ENCODE results near the gene ZNF302. TPM values are rescaled to one million over a fixed set of nuclear protein-coding genes. Genes with fewer than 3 reads are reported as not detected.

Gene ZNF302
- total RNA-seq, 1 donor from 2014 or later = 42.0 TPM

DNA sequence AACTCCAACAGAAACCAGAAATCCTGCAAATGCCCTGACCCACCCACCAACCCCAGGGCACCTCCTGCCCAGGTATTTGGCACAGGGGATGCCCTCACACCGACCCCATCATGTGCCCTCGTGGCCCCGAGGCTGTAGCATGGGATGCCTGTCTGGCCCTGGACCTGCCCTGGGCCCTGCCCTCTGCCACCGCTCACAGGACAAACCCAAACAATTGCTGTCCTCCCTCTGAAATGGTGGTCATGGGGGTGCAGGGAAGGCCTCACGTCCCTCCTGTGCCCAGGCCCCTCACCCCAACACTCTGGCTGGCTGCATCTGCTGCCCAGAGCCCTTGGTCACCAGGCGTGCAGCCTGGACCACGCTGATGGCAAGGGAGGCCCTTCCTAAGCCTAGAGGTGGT lies 54.5 kb downstream of the ZNF302 start:
- TF ChIP-seq, protein P1, sequence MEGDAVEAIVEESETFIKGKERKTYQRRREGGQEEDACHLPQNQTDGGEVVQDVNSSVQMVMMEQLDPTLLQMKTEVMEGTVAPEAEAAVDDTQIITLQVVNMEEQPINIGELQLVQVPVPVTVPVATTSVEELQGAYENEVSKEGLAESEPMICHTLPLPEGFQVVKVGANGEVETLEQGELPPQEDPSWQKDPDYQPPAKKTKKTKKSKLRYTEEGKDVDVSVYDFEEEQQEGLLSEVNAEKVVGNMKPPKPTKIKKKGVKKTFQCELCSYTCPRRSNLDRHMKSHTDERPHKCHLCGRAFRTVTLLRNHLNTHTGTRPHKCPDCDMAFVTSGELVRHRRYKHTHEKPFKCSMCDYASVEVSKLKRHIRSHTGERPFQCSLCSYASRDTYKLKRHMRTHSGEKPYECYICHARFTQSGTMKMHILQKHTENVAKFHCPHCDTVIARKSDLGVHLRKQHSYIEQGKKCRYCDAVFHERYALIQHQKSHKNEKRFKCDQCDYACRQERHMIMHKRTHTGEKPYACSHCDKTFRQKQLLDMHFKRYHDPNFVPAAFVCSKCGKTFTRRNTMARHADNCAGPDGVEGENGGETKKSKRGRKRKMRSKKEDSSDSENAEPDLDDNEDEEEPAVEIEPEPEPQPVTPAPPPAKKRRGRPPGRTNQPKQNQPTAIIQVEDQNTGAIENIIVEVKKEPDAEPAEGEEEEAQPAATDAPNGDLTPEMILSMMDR (IDR thresholded peaks at IDR 0.05) = no peak
- Histone ChIP-seq H3K36me3 (peaks cover 7 to 16% of the 10 kb centered on the region in 2 donors), H3K4me3 (no peak overlapping the region), H3K27me3 (no peaks in the 10 kb centered on the region), H3K9me3 (peaks cover 4 to 8% of the 10 kb centered on the region in 2 donors), H3K4me1 (peaks cover 9 to 22% of the 10 kb centered on the region in 2 donors), H3K27ac (no peak overlapping the region)
- DNase-seq (ENCODE audit: low spot score in 2 of 2) = no peak
- intact Hi-C loops (cut with DNase I) = no loop called here

DNA sequence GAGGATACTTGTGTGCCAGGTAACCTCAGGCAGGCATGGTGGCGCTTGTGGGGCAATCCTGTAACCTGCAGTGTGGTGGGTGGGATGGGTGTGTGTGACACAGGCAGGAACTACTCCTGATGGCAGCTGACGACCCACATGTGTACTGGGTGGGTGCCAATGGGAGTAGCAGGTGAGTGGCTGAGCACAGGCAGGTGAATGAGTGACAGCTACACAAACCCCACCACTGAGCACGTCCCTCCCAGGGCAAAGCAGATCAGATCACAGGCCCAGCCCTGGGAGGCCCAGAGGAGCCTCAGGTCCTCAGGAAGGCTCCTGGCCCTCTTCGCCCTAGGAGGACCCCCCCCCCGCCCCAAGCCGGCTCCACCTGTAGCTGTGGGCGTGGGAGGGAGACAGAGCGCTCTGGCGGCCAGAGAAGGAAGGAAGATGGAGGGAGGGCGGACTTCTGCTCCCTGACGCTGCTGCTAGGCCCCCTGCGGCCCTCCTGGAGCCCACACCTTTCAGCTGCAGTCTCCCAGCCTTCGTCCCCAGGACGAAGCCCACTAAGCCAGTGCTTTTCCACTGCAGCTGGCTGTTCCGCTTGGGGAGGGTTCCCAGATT lies 55.2 kb downstream of the ZNF302 start:
- peak in 1 of 2 donors; percentile 64 for DNase-seq (ENCODE audit: low spot score in 2 of 2)
- Histone ChIP-seq H3K27ac (peak overlapping the region; percentile 97 to 98), H3K27me3 (no peaks in the 10 kb centered on the region), H3K4me1 (peaks cover 9 to 22% of the 10 kb centered on the region in 2 donors), H3K4me3 (peak overlapping the region; percentile 62 to 94), H3K9me3 (peaks cover 11 to 14% of the 10 kb centered on the region in 2 donors), H3K36me3 (peaks cover 10 to 23% of the 10 kb centered on the region in 2 donors)
- intact Hi-C loops (cut with DNase I) = loop anchor here (1.0 kb wide), 1 partner anchor 41 kb away; the partner anchor contains the start of gene ZNF599
- TF ChIP-seq, protein P1 (IDR thresholded peaks at IDR 0.05) = no peak

DNA sequence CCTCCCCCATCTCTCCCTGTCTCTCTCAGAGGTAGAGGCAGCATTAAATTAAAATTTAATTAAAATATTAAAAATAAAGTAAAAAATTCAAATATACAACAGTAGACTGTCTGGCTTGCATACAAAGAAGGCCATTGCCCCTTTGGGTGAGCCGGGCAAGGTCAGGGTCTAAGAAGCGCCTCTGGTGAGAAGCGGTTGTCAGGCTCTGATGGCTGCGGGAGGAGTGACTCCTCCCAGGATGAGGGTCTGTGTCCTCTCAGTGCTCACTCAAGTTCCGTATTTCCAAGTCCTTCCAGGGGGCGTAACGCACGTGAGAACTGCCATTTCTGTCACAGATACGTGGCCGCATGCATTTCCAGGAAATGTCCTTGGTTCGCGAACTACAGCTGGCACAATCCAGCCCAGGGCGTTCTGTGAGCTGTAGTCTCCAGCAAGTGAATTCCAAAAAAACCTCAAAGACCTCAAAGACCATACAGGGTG lies 55.8 kb downstream of the ZNF302 start:
- Histone ChIP-seq H3K4me3 (peak overlapping the region; percentile 62 to 94), H3K27me3 (no peaks in the 10 kb centered on the region), H3K4me1 (peaks cover 9 to 22% of the 10 kb centered on the region in 2 donors), H3K27ac (peak overlapping the region; percentile 97 to 98), H3K36me3 (peaks cover 16 to 29% of the 10 kb centered on the region in 2 donors), H3K9me3 (peaks cover 12 to 20% of the 10 kb centered on the region in 2 donors)
- peak; percentile 15 to 88 for DNase-seq (ENCODE audit: low spot score in 2 of 2)
- intact Hi-C loops (cut with DNase I) = loop anchor here (1.0 kb wide), 1 partner anchor 40 kb away; the partner anchor contains the start of gene ZNF599
- TF ChIP-seq, protein P1 (IDR thresholded peaks at IDR 0.05) = no peak

DNA sequence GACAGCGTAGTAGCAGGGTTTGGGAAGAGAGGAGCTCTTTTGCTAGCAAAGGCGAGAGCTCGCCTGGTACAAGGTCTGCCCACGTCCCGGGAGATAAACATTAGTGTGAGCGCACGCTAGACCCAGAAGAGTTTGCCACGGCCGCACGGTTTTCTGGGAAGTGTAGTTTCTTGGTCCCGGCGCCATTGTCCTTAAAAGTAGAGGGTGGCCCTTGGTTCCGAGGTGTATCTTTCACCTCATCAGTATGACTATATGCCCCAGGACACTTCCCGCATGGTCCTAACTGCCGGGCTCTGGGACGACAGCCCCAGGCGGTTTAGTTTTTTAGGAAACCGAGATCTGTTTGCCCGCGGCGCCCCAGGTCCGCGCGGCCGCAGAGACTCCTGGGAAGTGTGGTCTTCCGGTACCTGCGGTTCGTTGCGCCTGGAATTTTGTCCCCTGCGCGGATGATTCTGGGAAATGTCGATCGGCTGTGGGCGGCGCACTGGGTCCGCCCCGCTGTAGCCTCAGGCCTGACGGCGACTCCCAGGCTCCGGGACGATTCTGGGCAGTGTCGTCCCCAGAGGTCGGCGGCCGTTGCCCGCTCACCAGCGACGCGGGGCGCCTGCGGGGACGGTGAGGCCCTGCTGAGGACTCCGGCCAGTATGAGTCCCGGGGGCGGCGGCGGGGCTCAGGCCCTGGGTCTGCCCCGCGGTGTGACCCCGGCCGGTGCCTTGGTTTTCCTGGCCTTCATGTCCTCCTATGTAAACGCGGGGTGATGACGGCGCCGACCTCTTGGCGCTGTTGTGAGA lies 56.5 kb downstream of the ZNF302 start, which contains the start of gene ZNF181:
TSS of gene ZNF181 (plus strand) at position 498 of the 791 bp plus-strand sequence. CDS start 795 bp downstream, outside the sequence.
- H3K27me3 ChIP-seq = no peaks in the 10 kb centered on the region
- peak within 1 kb of the TSS; percentile 97 to 98 for H3K27ac ChIP-seq
- peaks cover 9 to 22% of the 10 kb centered on the region in 2 donors for H3K4me1 ChIP-seq
- H3K9me3 ChIP-seq = peaks cover 18 to 25% of the 10 kb centered on the region in 2 donors
- peaks cover 22 to 36% of the 10 kb centered on the region in 2 donors for H3K36me3 ChIP-seq
- intact Hi-C loops (cut with DNase I) = loop anchor here (1.0 kb wide), 2 partner anchors 39 to 57 kb away; partner anchors contain the start of genes SCGB2B2, ZNF302 and ZNF599
- H3K4me3 ChIP-seq = peak within 1 kb of the TSS; percentile 62 to 94
- DNase-seq (ENCODE audit: low spot score in 2 of 2) = peak; percentile 42 to 94
- TF ChIP-seq, protein P1 (IDR thresholded peaks at IDR 0.05) = no peak

DNA sequence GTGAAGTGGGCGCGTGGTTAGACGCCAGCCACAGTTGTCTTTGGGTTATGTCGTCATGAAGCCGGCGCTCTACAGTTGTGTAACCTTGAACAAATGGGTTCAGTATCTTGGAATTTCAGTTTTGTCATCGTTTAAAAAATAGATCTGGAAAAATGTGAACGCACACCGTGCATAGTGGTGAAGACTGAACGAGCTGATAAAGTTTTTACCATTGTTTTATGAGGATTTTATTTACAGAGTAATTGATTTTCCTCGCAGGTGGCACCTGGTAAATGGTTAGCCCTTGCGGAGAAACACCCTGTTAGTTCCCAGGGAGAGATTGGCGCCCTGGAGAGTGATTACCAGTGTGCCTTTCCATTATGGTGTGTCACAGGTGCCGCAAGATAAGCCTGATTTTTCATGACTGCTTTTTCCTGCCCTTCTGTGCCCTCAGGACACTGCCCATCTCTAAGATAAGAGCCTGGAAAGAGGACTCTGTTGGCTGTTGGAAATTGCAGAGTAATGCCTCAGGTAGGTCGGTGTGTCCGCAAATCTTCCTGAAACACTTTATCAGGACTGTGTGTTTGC lies 57.1 kb downstream of the ZNF302 start:
- Histone ChIP-seq H3K36me3 (peaks cover 29 to 42% of the 10 kb centered on the region in 2 donors), H3K27ac (peak overlapping the region; percentile 97 to 98), H3K9me3 (peaks cover 25 to 32% of the 10 kb centered on the region in 2 donors), H3K27me3 (no peaks in the 10 kb centered on the region), H3K4me3 (peak overlapping the region; percentile 62 to 94), H3K4me1 (peaks cover 9 to 22% of the 10 kb centered on the region in 2 donors)
- TF ChIP-seq, protein P1 (IDR thresholded peaks at IDR 0.05) = no peak
- intact Hi-C loops (cut with DNase I) = loop anchor here (1.0 kb wide), 1 partner anchor 57 kb away; the partner anchor contains the start of genes SCGB2B2 and ZNF302
- no peak for DNase-seq (ENCODE audit: low spot score in 2 of 2)
